ENCODE data around the gene SLC2A11.
A peak's percentile ranks its signal among the peaks of the same experiment; 100 is the strongest.
"Not testable (repeated sequence)": the region's sequence is repeated elsewhere in the genome, so short reads cannot be mapped to it uniquely, and the experiment has no call there.

Gene SLC2A11

DNA sequence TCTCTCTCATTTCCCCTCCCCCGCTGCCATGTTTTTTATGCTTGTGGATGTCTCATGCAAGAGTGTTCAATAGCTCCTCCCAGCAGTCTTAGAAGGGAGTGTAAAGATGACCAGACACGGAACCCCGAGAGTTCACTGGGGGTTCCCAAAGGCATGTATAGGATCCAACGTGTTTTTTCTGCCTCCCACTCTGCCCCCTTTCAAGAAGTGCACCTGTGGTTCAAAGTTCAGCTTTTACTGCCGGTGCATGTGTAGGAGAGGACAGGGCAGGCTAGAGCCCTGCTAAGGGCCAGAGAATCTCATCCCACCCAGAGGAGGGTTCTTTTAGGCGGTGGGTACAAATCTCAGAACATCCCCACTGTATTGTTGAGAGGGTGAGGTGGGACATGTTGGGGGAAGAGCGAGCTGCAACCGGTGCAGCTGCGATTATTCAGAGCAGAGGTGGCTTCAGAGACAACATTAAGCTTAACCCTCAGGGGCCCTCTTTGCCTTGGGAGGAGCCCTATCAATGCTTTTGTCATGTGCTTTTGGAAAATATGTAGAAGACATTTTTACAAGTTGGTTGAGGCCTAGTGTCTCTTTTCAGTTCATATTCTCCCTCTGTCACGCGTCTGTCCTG lies 51.0 kb downstream of the SLC2A11 start:
- DNase-seq (ENCODE audit: low read depth): no peak

GRCh38 chr22:23909296-23909898 lies 51.7 kb downstream of the SLC2A11 start:
- DNase-seq (ENCODE audit: low read depth): no peak

DNA sequence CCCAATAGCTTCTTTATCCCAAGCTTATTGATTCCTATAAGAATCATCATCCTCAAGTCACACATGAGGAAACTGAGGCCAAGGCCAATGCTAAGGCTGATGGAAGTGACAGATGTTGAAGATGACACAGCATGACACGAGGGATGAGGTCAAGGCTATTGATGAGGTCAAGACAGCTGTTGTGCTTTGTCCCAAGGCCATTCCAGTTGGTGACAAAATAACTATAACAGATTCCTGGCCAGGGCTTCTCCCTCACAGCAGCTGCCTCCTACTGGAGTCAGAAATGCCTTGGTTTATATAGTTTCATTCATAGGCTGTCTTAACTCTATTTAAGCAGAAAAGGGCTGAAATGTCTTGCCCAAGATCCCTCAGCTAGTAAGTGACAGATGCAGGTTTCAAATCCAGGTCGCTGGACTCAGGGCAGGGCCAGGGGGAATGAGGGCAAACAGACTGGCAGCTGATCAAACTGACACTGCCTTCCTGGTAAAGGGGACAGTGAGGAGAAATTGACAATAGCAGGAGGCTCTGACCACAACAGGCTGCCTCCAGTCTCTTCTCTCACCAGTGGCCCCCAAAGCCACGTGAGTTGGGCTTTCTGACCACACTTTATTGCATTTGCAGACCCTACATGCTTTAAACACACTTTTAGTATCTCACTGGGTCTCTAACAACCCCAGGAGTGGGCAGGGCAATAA lies 53.0 kb downstream of the SLC2A11 start:
- DNase-seq (ENCODE audit: low read depth): no peak

- DNase-seq (ENCODE audit: low read depth): no peak
Measured at GRCh38 chr22:23911318-23911980, 53.8 kb downstream of the SLC2A11 start.

DNA sequence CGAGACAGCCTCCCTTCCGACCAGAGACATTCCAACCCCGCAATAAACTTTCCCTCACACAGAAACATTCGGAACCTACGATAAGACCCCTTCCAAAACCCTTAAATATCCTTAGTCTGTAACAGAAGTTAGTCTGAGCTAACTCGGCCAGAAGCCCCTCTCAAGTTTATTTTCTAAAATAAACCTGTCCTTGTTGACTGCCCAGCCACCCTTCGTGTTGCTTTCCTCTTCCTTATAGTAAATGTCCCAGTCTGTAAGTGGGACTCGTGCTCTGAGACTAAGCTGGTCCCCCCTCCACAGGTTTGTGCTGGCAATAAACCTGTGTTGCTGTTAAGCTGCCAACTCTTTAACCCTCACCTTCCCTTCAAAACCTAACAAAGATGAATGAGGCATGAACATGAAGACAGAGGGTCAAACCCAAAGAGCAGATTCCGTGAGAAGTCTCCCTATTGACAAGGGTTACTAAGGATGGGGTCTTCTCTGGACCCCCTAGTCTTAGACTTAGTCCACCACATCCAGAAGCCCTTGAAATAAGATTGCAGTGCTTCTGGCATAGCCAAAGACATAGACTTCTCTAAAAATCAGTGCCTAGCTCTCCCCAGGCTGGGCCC lies 54.7 kb downstream of the SLC2A11 start:
- no peak for DNase-seq (ENCODE audit: low read depth)

- DNase-seq (ENCODE audit: low read depth): no peak
Measured at GRCh38 chr22:23913306-23913660, 55.6 kb downstream of the SLC2A11 start.

- peak; percentile 100 for DNase-seq (ENCODE audit: low read depth)
Measured at GRCh38 chr22:23913661-23914353, 56.1 kb downstream of the SLC2A11 start.

DNA sequence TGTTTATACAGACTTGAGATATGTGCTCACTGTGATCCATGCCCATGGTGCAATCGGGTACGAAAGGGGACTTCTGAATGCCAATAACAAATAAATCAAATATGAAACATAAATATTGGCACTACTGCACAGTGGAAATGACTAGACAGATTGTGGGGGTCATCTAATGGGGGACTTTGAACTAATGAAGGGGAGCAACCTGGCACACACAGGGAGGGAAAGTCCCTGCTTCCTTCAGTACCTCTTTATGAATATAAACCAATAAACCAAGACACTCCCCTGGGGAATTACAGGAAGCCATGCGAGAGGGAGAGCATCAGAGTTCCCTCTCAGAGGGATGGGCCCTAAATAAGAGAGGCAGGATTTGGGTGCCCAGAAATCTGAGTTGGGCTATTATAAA lies 57.6 kb downstream of the SLC2A11 start:
- DNase-seq (ENCODE audit: low read depth): no peak

DNA sequence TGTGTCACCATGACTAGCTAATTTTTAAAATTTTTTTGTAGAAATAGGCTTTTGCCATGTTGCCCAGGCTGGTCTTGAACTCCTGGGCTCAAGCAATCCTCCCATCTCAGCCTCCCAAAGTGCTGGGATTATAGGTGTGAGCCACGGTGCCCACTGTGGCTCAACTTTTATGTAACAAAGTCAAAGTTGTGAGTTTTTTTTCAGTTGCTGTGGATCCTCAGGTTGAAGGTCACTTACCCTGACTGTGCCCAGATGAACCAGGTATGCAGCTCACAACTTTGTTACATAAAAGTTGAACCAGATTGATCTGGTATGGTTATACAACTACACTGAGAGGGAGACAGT lies 62.6 kb downstream of the SLC2A11 start:
- not testable (repeated sequence) for DNase-seq (ENCODE audit: low read depth)

DNA sequence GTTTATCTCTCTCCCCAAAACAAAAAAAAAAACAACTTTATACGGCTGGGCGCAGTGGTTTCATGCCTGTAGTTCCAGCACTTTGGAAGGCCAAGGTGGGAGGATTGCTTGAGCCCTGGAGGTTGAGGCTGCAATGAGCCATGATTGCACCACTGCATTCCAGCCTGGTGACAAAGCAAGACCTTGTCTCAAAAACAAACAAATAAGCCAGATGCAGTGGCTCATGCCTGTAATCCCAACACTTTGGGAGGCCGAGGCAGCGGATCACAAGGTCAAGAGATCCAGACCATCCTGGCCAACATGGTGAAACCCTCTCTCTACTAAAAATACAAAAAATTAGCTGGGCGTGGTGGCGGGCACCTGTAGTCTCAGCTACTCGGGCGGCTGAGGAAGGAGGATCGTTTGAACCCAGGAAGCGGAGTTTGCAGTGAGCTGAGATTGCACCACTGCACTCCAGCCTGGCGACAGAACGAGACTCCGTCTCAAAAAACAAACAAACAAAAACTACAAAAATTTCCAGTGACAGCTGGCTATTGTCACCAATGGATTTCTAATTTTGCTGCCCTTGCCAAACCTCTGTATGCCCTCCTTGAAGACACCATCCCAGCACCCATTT lies 64.0 kb downstream of the SLC2A11 start:
- peak; percentile 77 for DNase-seq (ENCODE audit: low read depth)

DNA sequence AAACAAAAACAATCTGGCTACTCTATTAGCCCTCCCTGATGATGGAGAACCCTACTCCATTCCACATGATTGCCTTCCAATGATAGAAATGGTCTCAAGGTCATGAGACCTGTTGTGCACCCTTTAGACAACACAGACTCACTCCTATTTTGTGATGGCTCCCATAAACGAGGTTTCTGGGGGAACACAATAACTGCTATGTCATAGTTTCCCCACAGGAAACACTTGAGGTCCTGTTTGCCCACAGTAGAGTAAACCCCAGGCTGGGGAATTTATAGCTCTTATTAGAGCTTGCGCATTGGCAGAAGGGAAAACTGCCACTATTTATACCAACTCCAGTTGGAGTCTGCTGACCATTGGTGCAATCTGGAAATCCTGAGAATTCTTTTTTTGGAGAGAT lies 65.2 kb downstream of the SLC2A11 start:
- DNase-seq (ENCODE audit: low read depth): no peak

DNA sequence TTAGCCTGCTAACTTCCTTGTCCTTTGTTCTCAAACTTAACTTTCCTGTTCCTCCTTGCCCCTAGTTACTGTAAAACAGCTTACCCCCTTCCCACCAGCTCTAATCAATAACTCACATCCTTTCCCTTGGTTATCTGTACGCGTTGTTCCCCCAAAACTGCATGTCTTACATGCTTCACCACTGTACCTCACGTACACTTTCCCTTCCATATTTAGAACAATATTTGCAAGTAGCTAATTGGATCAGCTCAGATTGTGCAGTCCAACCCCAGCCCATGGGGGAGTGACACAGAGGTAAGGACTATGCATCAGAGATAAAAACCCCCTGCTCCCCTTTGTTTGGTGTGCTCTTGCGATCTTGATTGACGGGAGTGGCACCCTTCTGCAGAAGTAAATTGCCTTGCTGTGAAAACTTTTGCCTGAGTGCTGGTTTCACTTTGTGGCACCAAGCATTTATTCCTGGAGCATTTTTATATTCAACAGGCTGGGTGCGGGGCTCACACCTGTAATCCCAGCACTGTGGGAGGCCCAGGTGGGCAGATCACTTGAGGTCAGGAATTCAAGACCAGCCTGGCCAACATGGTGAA lies 67.4 kb downstream of the SLC2A11 start:
- no peak for DNase-seq (ENCODE audit: low read depth)

- no peak for DNase-seq (ENCODE audit: low read depth)
Measured at GRCh38 chr22:23926561-23926960, 68.9 kb downstream of the SLC2A11 start.
